ENCODE data around the gene PCED1A.

DNA sequence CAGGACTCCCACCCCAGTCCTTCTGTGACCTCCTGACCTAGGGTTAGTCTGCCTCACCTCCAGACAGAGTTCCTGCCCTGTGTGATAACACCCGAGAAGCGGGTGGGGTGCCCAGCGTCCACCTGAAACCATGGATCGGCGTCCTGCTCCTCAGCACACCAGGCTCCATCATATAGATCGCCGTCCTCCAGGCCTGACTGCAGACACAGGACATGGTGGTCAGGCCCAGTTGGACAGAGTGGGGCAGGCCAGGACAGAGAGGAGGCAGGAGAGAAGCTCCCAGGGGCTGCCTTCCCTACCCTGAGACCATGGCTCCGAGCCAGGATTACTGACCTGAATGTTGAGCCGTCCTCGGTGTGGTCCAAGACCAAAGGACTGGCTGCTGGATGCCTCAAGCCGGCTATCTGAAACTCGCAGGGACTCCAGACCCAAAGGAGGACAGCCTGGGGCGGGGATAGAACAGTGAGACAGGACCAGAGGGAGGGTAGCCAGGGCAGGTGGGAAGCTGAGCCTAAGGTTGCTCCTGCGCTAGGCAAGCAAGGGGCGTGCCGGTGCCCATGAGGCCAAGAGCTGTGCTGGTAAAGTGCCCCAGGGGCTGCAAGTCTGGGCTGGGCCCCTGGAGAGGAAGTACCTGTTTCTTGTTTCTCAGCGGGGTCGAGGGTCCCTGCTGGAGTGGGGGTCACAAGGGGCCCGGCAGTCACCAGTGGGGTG lies 42.2 kb downstream of the PCED1A start:
- TF ChIP-seq TAF1 (IDR thresholded peaks at IDR 0.05; ENCODE audit: borderline replicate concordance, low read depth, low read length) (no peak), POLR2A (IDR thresholded peaks at IDR 0.05; ENCODE audit: low read depth, low read length) (no peak)
